H1 (cell line): Measurements from ENCODE around the gene IL2RG. TPM values are rescaled to one million over a fixed set of nuclear protein-coding genes. Genes with fewer than 3 reads are reported as not detected.
A peak's percentile ranks its signal among the peaks of the same experiment; 100 is the strongest.

Experiments used
- CTCF ChIA-PET: fragments of 300-600 bp; sonication (Branson Sonifier 250); formaldehyde crosslinking; loops from one replicate; lab custom pipeline; 2021; ENCODE audit not compliant: partially characterized antibody; lab: Charles Lee
- POLR2A ChIA-PET: fragments of 300-600 bp; sonication (Branson Sonifier 250); formaldehyde crosslinking; loops from one replicate; lab custom pipeline; 2021; ENCODE audit warnings: inconsistent platforms; ENCODE audit not compliant: partially characterized antibody; lab: Charles Lee
- DNase-seq, 2 experiments: peaks; one replicate each; pipeline versions ENCODE4 v3.0.0 to v3.0.0-alpha.2; 2010 to 2022; ENCODE audit warnings: low spot score in 2 of 2, low read depth in 1 of 2, mixed read lengths in 1 of 2
- FAIRE-seq: peaks from 2 replicates; lab custom pipeline; 2011; peaks lifted over from hg19 to GRCh38; lab: Jason Lieb, UNC
- H2AFZ ChIP-seq: 2 replicates; pipeline ENCODE4 v1.8.1; 2012; ENCODE audit warnings: low read length, inconsistent platforms
- H2AK5ac ChIP-seq: 2 replicates; pipeline ENCODE4 v1.6.1; 2013; ENCODE audit warnings: low read depth, low read length
- H2BK120ac ChIP-seq: replicated peaks from 2 replicates; pipeline ENCODE3; 2013; ENCODE audit warnings: low read depth, low read length, inconsistent platforms
- H2BK12ac ChIP-seq: 2 replicates; pipeline ENCODE4 v1.6.1; 2013; ENCODE audit warnings: low read depth, low read length
- H2BK15ac ChIP-seq: 2 replicates; pipeline ENCODE4 v1.6.1; 2013; ENCODE audit warnings: low read length
- H2BK20ac ChIP-seq: 2 replicates; pipeline ENCODE4 v1.6.1; 2013; ENCODE audit warnings: low read length
- H2BK5ac ChIP-seq: 2 replicates; pipeline ENCODE4 v1.6.1; 2013; ENCODE audit warnings: low read depth, low read length
- H3K14ac ChIP-seq: 2 replicates; pipeline ENCODE4 v1.6.1; 2013; ENCODE audit warnings: inconsistent platforms; ENCODE audit not compliant: insufficient read length
- H3K18ac ChIP-seq: 2 replicates; pipeline ENCODE4 v1.6.1; 2013; ENCODE audit warnings: low read length; ENCODE audit errors: extremely low read depth
- H3K23ac ChIP-seq: 2 replicates; pipeline ENCODE4 v1.6.1; 2013; ENCODE audit warnings: inconsistent platforms; ENCODE audit not compliant: insufficient read length
- H3K23me2 ChIP-seq: 2 replicates; pipeline ENCODE4 v1.6.1; 2013; ENCODE audit warnings: low read depth, low read length
- H3K27ac ChIP-seq: 2 replicates; pipeline ENCODE4 v1.6.1; 2011; ENCODE audit warnings: low read depth, low read length, inconsistent platforms
- H3K27me3 ChIP-seq, 4 experiments: replicated peaks in 1 of 4; 1 replicate in 1 of 4; 2 replicates in 3 of 4; pipeline versions ENCODE4 v1.6.1 to v1.8.1; 2011 to 2013; ENCODE audit warnings: low read length in 3 of 4, mild to moderate bottlenecking in 3 of 4, inconsistent platforms in 2 of 4, mixed read lengths in 2 of 4, moderate library complexity in 1 of 4; ENCODE audit not compliant: control insufficient read depth in 3 of 4, insufficient read depth in 3 of 4; ENCODE audit errors: extremely low read depth in 1 of 4
- H3K36me3 ChIP-seq, 4 experiments: 2 replicates each; pipeline versions ENCODE4 v1.6.1 to v1.8.1; 2011 to 2013; ENCODE audit warnings: mild to moderate bottlenecking in 4 of 4, low read length in 3 of 4, moderate library complexity in 2 of 4, control low read depth in 1 of 4, inconsistent platforms in 1 of 4; ENCODE audit not compliant: insufficient read depth in 4 of 4, control insufficient read depth in 2 of 4
- H3K4ac ChIP-seq: replicated peaks from 2 replicates; pipeline ENCODE3; 2013; ENCODE audit warnings: low read length, low read depth, mixed read lengths, inconsistent platforms; ENCODE audit not compliant: insufficient read length
- H3K4me1 ChIP-seq, 4 experiments: replicated peaks in 1 of 4; 1 replicate in 1 of 4; 2 replicates in 3 of 4; pipeline versions ENCODE4 v1.6.1 to v1.8.1; 2011 to 2013; ENCODE audit warnings: low read length in 3 of 4, inconsistent platforms in 2 of 4, mixed read lengths in 1 of 4; ENCODE audit not compliant: insufficient read depth in 4 of 4, control insufficient read depth in 3 of 4
- H3K4me2 ChIP-seq, 2 experiments: 2 replicates each; pipeline versions ENCODE4 v1.6.1 to v1.8.1; 2011 to 2013; ENCODE audit warnings: low read depth in 2 of 2, low read length in 2 of 2, control low read depth in 1 of 2, inconsistent platforms in 1 of 2, mild to moderate bottlenecking in 1 of 2; ENCODE audit not compliant: insufficient read depth in 1 of 2
- H3K4me3 ChIP-seq, 4 experiments: fragments of 200-600, 300-600 bp in 1 of 4; sonication (generic), shearing (Covaris generic), sonication (Bioruptor Twin) in 1 of 4; 2 replicates each; pipeline versions ENCODE4 v1.5.1 to v1.8.1; 2011 to 2016; ENCODE audit warnings: low read length in 4 of 4, low read depth in 3 of 4, control low read depth in 2 of 4, inconsistent platforms in 2 of 4, mild to moderate bottlenecking in 2 of 4, mixed read lengths in 1 of 4, moderate library complexity in 1 of 4; ENCODE audit not compliant: insufficient read depth in 2 of 4; ENCODE audit errors: extremely low read depth in 1 of 4
- H3K56ac ChIP-seq: replicated peaks from 2 replicates; pipeline ENCODE3; 2013; ENCODE audit warnings: low read depth, mild to moderate bottlenecking, mixed read lengths, low read length, inconsistent platforms; ENCODE audit not compliant: insufficient read length
- H3K79me1 ChIP-seq: 2 replicates; pipeline ENCODE4 v1.6.1; 2013; ENCODE audit warnings: low read depth, low read length, control low read depth
- H3K79me2 ChIP-seq, 2 experiments: 2 replicates each; pipeline versions ENCODE4 v1.6.1 to v1.8.1; 2012 to 2013; ENCODE audit warnings: low read length in 2 of 2, mild to moderate bottlenecking in 2 of 2, inconsistent platforms in 1 of 2; ENCODE audit not compliant: insufficient read depth in 2 of 2, control insufficient read depth in 1 of 2
- H3K9ac ChIP-seq, 4 experiments: replicated peaks in 1 of 4; 1 replicate in 1 of 4; 2 replicates in 3 of 4; pipeline versions ENCODE4 v1.6.1 to v1.8.1; 2011 to 2013; ENCODE audit warnings: low read depth in 3 of 4, low read length in 3 of 4, control low read depth in 2 of 4, mild to moderate bottlenecking in 2 of 4, moderate library complexity in 2 of 4, inconsistent platforms in 1 of 4; ENCODE audit errors: extremely low read depth in 1 of 4
- H3K9me3 ChIP-seq, 2 experiments: 2 replicates each; pipeline versions ENCODE4 v1.6.1 to v1.8.1; 2012 to 2013; ENCODE audit warnings: mild to moderate bottlenecking in 2 of 2, moderate library complexity in 2 of 2, control low read depth in 1 of 2, inconsistent platforms in 1 of 2, low read depth in 1 of 2, low read length in 1 of 2, mixed read lengths in 1 of 2; ENCODE audit not compliant: insufficient read depth in 2 of 2
- H4K20me1 ChIP-seq, 2 experiments: replicated peaks in 1 of 2; 2 replicates each; pipeline versions ENCODE3 to v1.8.1; 2011 to 2013; ENCODE audit warnings: inconsistent platforms in 2 of 2, low read length in 2 of 2, mild to moderate bottlenecking in 1 of 2; ENCODE audit not compliant: insufficient read depth in 2 of 2, control insufficient read depth in 1 of 2
- H4K5ac ChIP-seq: 2 replicates; pipeline ENCODE4 v1.6.1; 2013; ENCODE audit warnings: low read length, low read depth, mixed read lengths, inconsistent platforms; ENCODE audit not compliant: insufficient read length
- H4K8ac ChIP-seq: 2 replicates; pipeline ENCODE4 v1.8.0; 2013; ENCODE audit warnings: mild to moderate bottlenecking, moderate library complexity, low read length, inconsistent platforms; ENCODE audit not compliant: insufficient read depth; ENCODE audit errors: extremely low read depth
- H4K91ac ChIP-seq: replicated peaks from 2 replicates; pipeline ENCODE3; 2013; ENCODE audit warnings: low read length, mixed read lengths, inconsistent platforms; ENCODE audit not compliant: insufficient read length
- RAD21 ChIP-seq, 2 experiments: IDR thresholded peaks in 1 of 2; conservative IDR thresholded peaks in 1 of 2; 2 replicates each; pipeline ENCODE4 v1.6.1; 2011; ENCODE audit warnings: low read depth in 2 of 2, low read length in 2 of 2, improper control_type of control experiment in 1 of 2, inconsistent platforms in 1 of 2, mild to moderate bottlenecking in 1 of 2, moderate library complexity in 1 of 2
- SP1 ChIP-seq: IDR thresholded peaks from 2 replicates; pipeline ENCODE4 v1.6.1; 2011; ENCODE audit warnings: low read depth, low read length
- WGBS, 2 experiments: shearing (Covaris generic) in 1 of 2; methylation state at CpG; one replicate each; pipeline versions ENCODE4 v1.1.6 to v1.1.7; 2013 to 2015; ENCODE audit warnings: low lambda C conversion rate in 2 of 2, mixed read lengths in 2 of 2, inconsistent platforms in 1 of 2, low coverage in 1 of 2, missing lambda C conversion rate in 1 of 2; ENCODE audit not compliant: insufficient replicate concordance in 2 of 2, insufficient coverage in 1 of 2, insufficient read length in 1 of 2; ENCODE audit errors: extremely low coverage in 1 of 2, missing lambda C conversion rate in 1 of 2; 5-methylcytosine and 5-hydroxymethylcytosine counted together
- polyA plus RNA-seq, 7 experiments: library from polyadenylated mRNA; depleted of rRNA in 3 of 7; stranded (reverse) in 5 of 7; unstranded in 2 of 7; fragments of >200 nt in 5 of 7; fragments of 200-250 nt in 2 of 7; gene quantifications; 1 replicate in 5 of 7; 2 replicates in 1 of 7; 4 replicates in 1 of 7; pipeline versions ENCODE4 v1.2.1 to v1.2.3, GENCODE V29; 2011 to 2013; ENCODE audit warnings: missing spikeins in 2 of 7, mixed read lengths in 2 of 7
- total RNA-seq: library from RNA; stranded (reverse); fragmentation: NEBNext Ultra II Directional; extraction: Animal tissue kit (Norgen Biotek cat#: 25700); gene quantifications from 2 replicates; pipeline ENCODE4 v1.2.1, GENCODE V29; 2021

IL2RG gene
- total and polyA plus RNA-seq, 2 of the 8 experiments (the other 6 are each of a cell fraction or from before 2014, with no cell fraction given), result not detected

DNA sequence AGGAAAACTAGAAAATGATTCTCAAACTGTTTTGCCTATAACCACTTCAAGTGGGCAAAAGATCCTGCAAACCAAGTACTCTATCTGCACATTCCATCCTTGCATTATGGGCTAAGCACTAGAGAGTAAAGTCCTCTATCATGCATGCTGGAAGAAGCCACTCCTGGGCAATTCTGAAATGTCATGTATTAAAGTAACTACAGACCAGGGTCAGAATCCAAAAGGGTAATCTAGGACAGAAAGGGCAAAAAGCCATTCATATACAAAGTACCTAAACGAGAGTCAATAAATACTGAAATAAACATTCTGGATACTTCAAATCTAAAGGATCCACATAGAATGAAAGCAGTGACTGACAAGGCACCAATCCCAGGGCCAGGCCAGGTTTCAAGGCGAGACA, 44.3 kb downstream of the IL2RG start:
- H3K27me3 ChIP-seq, result no peaks in the 10 kb centered on the region
- H3K4me1 ChIP-seq, result no peaks in the 10 kb centered on the region; a peak in 2 of 7 replicates
- H3K27ac ChIP-seq, result no peak overlapping the region
- FAIRE-seq (no peak), DNase-seq (no peak)
- H3K9ac ChIP-seq, result peak overlapping the region in 2 of 4 experiments; percentile 49 to 75; a peak in 2 of 7 replicates
- H2AFZ ChIP-seq, result no peak overlapping the region
- no peak overlapping the region for H3K4ac ChIP-seq
- no peak overlapping the region for H4K91ac ChIP-seq
- H4K5ac ChIP-seq, result no peak overlapping the region
- H4K8ac ChIP-seq, result no peak overlapping the region
- H3K4me3 ChIP-seq, result peak overlapping the region; percentile 47 to 98 (median 85)
- no peak overlapping the region for H2BK20ac ChIP-seq
- no peaks in the 10 kb centered on the region for H3K23me2 ChIP-seq
- no peak overlapping the region for H2BK12ac ChIP-seq
- H2BK15ac ChIP-seq, result no peak overlapping the region
- H4K20me1 ChIP-seq, result no peaks in the 10 kb centered on the region
- H3K14ac ChIP-seq, result no peak overlapping the region
- H3K9me3 ChIP-seq, result no peaks in the 10 kb centered on the region
- H2AK5ac ChIP-seq, result no peak overlapping the region
- H3K56ac ChIP-seq, result no peak overlapping the region
- peaks cover 0 to 4% (median 2%) of the 10 kb centered on the region in 4 experiments; a peak in 1 of 8 replicates for H3K36me3 ChIP-seq
- peaks cover 0 to 34% of the 10 kb centered on the region in 2 experiments; a peak in 3 of 4 replicates for H3K79me2 ChIP-seq
- H2BK120ac ChIP-seq, result no peak overlapping the region
- no peak overlapping the region for H2BK5ac ChIP-seq
- WGBS, 2 experiments, result 20% methylated on average over 2 of the region's 2 CpGs; no CpG with 5 or more reads in 1 of the 2 experiments
- ChIA-PET CTCF (interaction anchor here (1.5 kb wide), 1 partner anchor 62 kb away, joined by 3 read pairs; no protein-coding TSS in a partner anchor), POLR2A (interaction anchor here (0.6 to 1.4 kb wide), 6 partner anchors 10 to 157 kb away, joined by 3 to 9 read pairs (median 4); partner anchors contain the start of gene MED12)
- H3K4me2 ChIP-seq, result peak overlapping the region; percentile 62 to 89
- H3K18ac ChIP-seq, result no peak overlapping the region
- no peak overlapping the region for H3K23ac ChIP-seq
- TF ChIP-seq SP1 (no peak), RAD21 (IDR thresholded peaks at IDR 0.05 in 1 of 2, conservative IDR thresholded peaks at IDR 0.05 in 1 of 2; ENCODE audit: low read depth in 2 of 2, low read length in 2 of 2) (no peak)
- H3K79me1 ChIP-seq, result no peaks in the 10 kb centered on the region
